DND-41 (cell line): ENCODE data around the gene UBE2H.

Experiments
- ATAC-seq: fragments of 200-7000 bp; cut with Tn5 transposase; 3 replicates; pipeline ENCODE4 v1.9.1; 2021; ENCODE audit warnings: low read depth; ENCODE audit not compliant: insufficient read depth
- DNase-seq: peaks from one replicate; pipeline ENCODE4 v3.0.0-alpha.2; 2020
- H2AFZ ChIP-seq: 2 replicates; pipeline ENCODE4 v1.6.0; 2012; ENCODE audit warnings: low read depth, low read length
- H3K27ac ChIP-seq: 2 replicates; pipeline ENCODE4 v1.5.1; 2012; ENCODE audit warnings: low read length, inconsistent platforms
- H3K27me3 ChIP-seq: fragments of 200-600 bp; sonication (generic); 2 replicates; pipeline ENCODE4 v1.6.0; 2012; ENCODE audit warnings: low read length, mild to moderate bottlenecking, inconsistent platforms; ENCODE audit not compliant: insufficient read depth, poor library complexity
- H3K36me3 ChIP-seq: 2 replicates; pipeline ENCODE4 v1.5.1; 2012; ENCODE audit warnings: low read length, inconsistent platforms; ENCODE audit not compliant: insufficient read depth
- H3K4me1 ChIP-seq: 2 replicates; pipeline ENCODE4 v1.5.1; 2012; ENCODE audit warnings: mild to moderate bottlenecking, low read length; ENCODE audit not compliant: insufficient read depth
- H3K4me2 ChIP-seq: 2 replicates; pipeline ENCODE4 v1.6.0; 2012; ENCODE audit warnings: mild to moderate bottlenecking, moderate library complexity, low read length, inconsistent platforms; ENCODE audit not compliant: insufficient read depth
- H3K4me3 ChIP-seq, 2 experiments: fragments of 200-600 bp in 1 of 2; shearing (Covaris generic) in 1 of 2; 2 replicates each; pipeline ENCODE4 v1.5.1; 2012 to 2016; ENCODE audit warnings: inconsistent platforms in 2 of 2, low read length in 2 of 2, mild to moderate bottlenecking in 2 of 2, low read depth in 1 of 2, moderate library complexity in 1 of 2
- H3K79me2 ChIP-seq: 2 replicates; pipeline ENCODE4 v1.6.0; 2012; ENCODE audit warnings: low read length, inconsistent platforms; ENCODE audit not compliant: insufficient read depth
- H3K9ac ChIP-seq: 2 replicates; pipeline ENCODE4 v1.6.0; 2012; ENCODE audit warnings: low read depth, mild to moderate bottlenecking, inconsistent platforms, low read length, moderate library complexity
- H3K9me3 ChIP-seq: 2 replicates; pipeline ENCODE4 v1.5.1; 2012; ENCODE audit warnings: low read length, moderate library complexity, mild to moderate bottlenecking, inconsistent platforms; ENCODE audit not compliant: insufficient read depth, severe bottlenecking
- H4K20me1 ChIP-seq: 2 replicates; pipeline ENCODE4 v1.6.0; 2012; ENCODE audit warnings: low read length; ENCODE audit not compliant: insufficient read depth
- CTCF ChIP-seq: IDR thresholded peaks from 2 replicates; pipeline ENCODE4 v1.5.1; 2012; ENCODE audit warnings: borderline replicate concordance, low read length, moderate library complexity, mild to moderate bottlenecking; ENCODE audit not compliant: poor library complexity, severe bottlenecking; ENCODE audit errors: extremely low read depth
- EZH2 ChIP-seq: IDR thresholded peaks from 3 replicates; pipeline ENCODE4 v1.6.1; 2012; ENCODE audit warnings: borderline replicate concordance, low read depth, mild to moderate bottlenecking, moderate library complexity, low read length, inconsistent platforms; ENCODE audit not compliant: severe bottlenecking

Gene UBE2H

GRCh38 chr7:129950191-129950932, 2.4 kb downstream of the UBE2H start:
- H3K9ac ChIP-seq: peak overlapping the region; percentile 77
- peak overlapping the region in 1 of 2 experiments; percentile 96; a peak in 2 of 4 replicates for H3K4me3 ChIP-seq
- H3K79me2 ChIP-seq: peaks cover 30% of the 10 kb centered on the region
- H3K27me3 ChIP-seq: no peaks in the 10 kb centered on the region
- no peak overlapping the region for H2AFZ ChIP-seq
- H3K9me3 ChIP-seq: no peaks in the 10 kb centered on the region
- ATAC-seq (no peak), DNase-seq (no peak)
- peak overlapping the region; percentile 99 for H3K4me2 ChIP-seq
- no peaks in the 10 kb centered on the region; the same call in 1 of the 2 replicates for H3K36me3 ChIP-seq
- TF ChIP-seq EZH2 (no peak), CTCF (no peak)
- peaks cover 11% of the 10 kb centered on the region for H4K20me1 ChIP-seq
- peaks cover 32% of the 10 kb centered on the region for H3K4me1 ChIP-seq
- peak overlapping the region; percentile 27; the same call in 1 of the 2 replicates for H3K27ac ChIP-seq

DNA sequence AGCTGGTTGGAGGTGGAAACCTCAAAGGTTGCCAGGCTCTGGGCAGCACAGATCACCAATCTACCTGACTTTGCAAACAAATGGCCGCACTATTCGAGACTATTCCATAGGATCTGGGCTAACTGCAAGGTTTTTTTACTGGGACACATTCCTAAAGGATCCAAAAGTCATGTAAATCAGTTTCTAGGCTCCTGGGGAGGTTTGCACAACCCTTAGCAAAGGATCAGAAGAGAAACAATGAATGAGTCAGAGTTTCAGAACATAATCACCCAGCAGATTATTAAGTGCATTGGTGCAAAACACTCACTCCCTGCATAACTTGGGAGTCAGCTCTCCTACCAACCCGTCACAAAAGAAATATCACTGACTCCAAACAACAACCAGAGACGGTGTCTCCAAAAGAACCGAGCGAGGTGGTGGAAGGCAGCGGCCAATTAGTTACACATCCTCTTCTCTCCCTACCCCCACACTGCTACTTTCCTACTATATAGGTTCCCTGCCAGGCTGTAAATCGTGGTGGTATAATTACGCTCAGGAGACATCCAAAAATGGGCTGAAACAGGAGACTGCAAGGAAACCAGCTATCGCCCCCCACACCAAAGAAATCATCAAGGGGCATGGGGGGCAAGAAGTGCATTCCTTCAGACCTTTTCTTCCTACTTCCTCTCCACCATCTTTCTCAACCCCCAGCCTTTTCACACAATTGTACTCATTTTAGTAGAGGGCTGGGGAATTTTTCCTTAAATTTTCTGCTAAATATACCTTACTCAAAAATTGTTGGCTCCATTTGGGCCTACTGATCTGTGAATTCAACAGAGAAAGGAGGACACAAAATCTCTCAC, 3.2 kb downstream of the UBE2H start:
- H3K27me3 ChIP-seq: no peaks in the 10 kb centered on the region
- DNase-seq: no peak
- no peaks in the 10 kb centered on the region; the same call in 1 of the 2 replicates for H3K36me3 ChIP-seq
- peaks cover 11% of the 10 kb centered on the region for H4K20me1 ChIP-seq
- H3K9ac ChIP-seq: no peak overlapping the region
- H3K79me2 ChIP-seq: peaks cover 30% of the 10 kb centered on the region
- no peaks in the 10 kb centered on the region for H3K9me3 ChIP-seq
- no peak overlapping the region for H3K27ac ChIP-seq
- H3K4me2 ChIP-seq: peak overlapping the region; percentile 99; the same call in 1 of the 2 replicates
- ATAC-seq: no peak
- no peak overlapping the region for H3K4me3 ChIP-seq
- H3K4me1 ChIP-seq: peaks cover 32% of the 10 kb centered on the region
- TF ChIP-seq CTCF: no peak
- TF ChIP-seq EZH2: no peak
- no peak overlapping the region for H2AFZ ChIP-seq

DNA sequence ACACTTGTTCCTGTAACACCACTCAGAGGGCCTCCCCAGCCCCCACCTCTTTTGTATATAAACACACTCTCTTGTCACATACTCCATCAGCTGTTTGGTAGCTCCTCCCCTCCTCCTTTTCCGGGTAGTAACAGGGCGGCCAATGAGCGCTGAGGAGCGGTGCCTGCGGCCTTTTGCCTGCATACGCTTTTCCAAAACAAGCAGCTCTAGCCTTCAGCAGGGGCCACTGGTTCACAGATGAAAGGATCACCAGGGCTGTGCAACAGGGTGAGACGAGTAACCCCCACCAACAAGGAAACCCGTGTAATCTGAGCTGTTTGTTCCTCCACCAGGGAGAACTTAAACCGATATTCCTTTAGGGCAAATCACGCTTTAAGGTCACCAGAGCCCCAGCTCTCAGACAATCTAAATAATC, 3.9 kb downstream of the UBE2H start:
- peaks cover 30% of the 10 kb centered on the region for H3K79me2 ChIP-seq
- DNase-seq (peak; percentile 62), ATAC-seq (peak; percentile 44)
- H3K4me2 ChIP-seq: no peak overlapping the region
- H3K4me1 ChIP-seq: peaks cover 32% of the 10 kb centered on the region
- no peak overlapping the region for H2AFZ ChIP-seq
- peaks cover 11% of the 10 kb centered on the region for H4K20me1 ChIP-seq
- no peak overlapping the region for H3K9ac ChIP-seq
- H3K9me3 ChIP-seq: no peaks in the 10 kb centered on the region
- H3K27me3 ChIP-seq: no peaks in the 10 kb centered on the region
- no peaks in the 10 kb centered on the region; the same call in 1 of the 2 replicates for H3K36me3 ChIP-seq
- H3K27ac ChIP-seq: no peak overlapping the region
- no peak overlapping the region for H3K4me3 ChIP-seq
- TF ChIP-seq EZH2 (no peak), CTCF (no peak)
